CD4-positive, alpha-beta T cell treated with Interleukin-4 for 1 hour (primary cell): Measurements from ENCODE around the gene NPLOC4.

Experiments used
- DNase-seq, 2 donors: peaks; one replicate each; pipeline ENCODE4 v3.0.0-alpha.2; 2020 to 2022

The NPLOC4 gene

GRCh38 chr17:81660441-81660840 lies 23.5 kb upstream of the NPLOC4 start:
- no peak for DNase-seq

- DNase-seq: no peak
These were observed 22.1 kb upstream of the NPLOC4 start for GRCh38 chr17:81659038-81659437.

GRCh38 chr17:81656835-81657234 lies 19.9 kb upstream of the NPLOC4 start:
- no peak for DNase-seq

- no peak for DNase-seq
These were observed 19.3 kb upstream of the NPLOC4 start, which contains the start of gene PDE6G for GRCh38 chr17:81656118-81656743. Gene PDE6G (minus strand): TSS chr17:81656542. CDS start chr17:81653305, 3,237 bp downstream.

GRCh38 chr17:81655378-81656117 lies 18.6 kb upstream of the NPLOC4 start:
- DNase-seq: no peak

GRCh38 chr17:81652906-81653771 lies 16.2 kb upstream of the NPLOC4 start:
- no peak for DNase-seq

GRCh38 chr17:81651692-81652091 lies 14.8 kb upstream of the NPLOC4 start:
- no peak for DNase-seq

GRCh38 chr17:81650951-81651350 lies 14.0 kb upstream of the NPLOC4 start:
- DNase-seq: no peak

- DNase-seq: no peak
These were observed 11.8 kb upstream of the NPLOC4 start for GRCh38 chr17:81648707-81649085.

- no peak for DNase-seq
These were observed 11.2 kb upstream of the NPLOC4 start for GRCh38 chr17:81648013-81648706.

GRCh38 chr17:81647640-81648012 lies 10.7 kb upstream of the NPLOC4 start:
- DNase-seq: no peak

- no peak for DNase-seq
These were observed 10.1 kb upstream of the NPLOC4 start for GRCh38 chr17:81646869-81647600.

GRCh38 chr17:81644976-81645952 lies 8.4 kb upstream of the NPLOC4 start:
- no peak for DNase-seq

GRCh38 chr17:81644496-81644895 lies 7.6 kb upstream of the NPLOC4 start:
- no peak for DNase-seq

- no peak for DNase-seq
These were observed 5.0 kb upstream of the NPLOC4 start for GRCh38 chr17:81641825-81642489.

GRCh38 chr17:81640011-81640410 lies 3.1 kb upstream of the NPLOC4 start:
- no peak for DNase-seq

GRCh38 chr17:81638683-81639082 lies 1.8 kb upstream of the NPLOC4 start:
- no peak for DNase-seq

GRCh38 chr17:81635973-81636504 lies 873 bp downstream of the NPLOC4 start:
- DNase-seq: no peak

GRCh38 chr17:81635431-81635830 lies 1.5 kb downstream of the NPLOC4 start:
- no peak for DNase-seq

- DNase-seq: no peak
These were observed 5.4 kb downstream of the NPLOC4 start for GRCh38 chr17:81631482-81631881.
